ENCODE data around the gene SOCS1. TPM values are rescaled to one million over a fixed set of nuclear protein-coding genes. Genes with fewer than 3 reads are reported as not detected.

Gene SOCS1
- total RNA-seq, 2 donors from 2014 or later, result 2.6 to 8.2 TPM

GRCh38 chr16:11245222-11245737 is 10.7 kb downstream of the SOCS1 start:
- Histone ChIP-seq H3K9me3 (no peaks in the 10 kb centered on the region), H3K27me3 (replicated peaks; ENCODE audit: insufficient read depth) (no peaks in the 10 kb centered on the region), H3K4me1 (replicated peaks) (no peaks in the 10 kb centered on the region), H3K36me3 (no peaks in the 10 kb centered on the region), H3K4me3 (no peak overlapping the region), H3K27ac (no peak overlapping the region)
- no peak for DNase-seq (ENCODE audit: low spot score)
- WGBS, result 84% methylated on average over 5 of the region's 5 CpGs
- intact Hi-C loops (cut with DNase I), result no loop called here
- TF ChIP-seq CTCF (IDR thresholded peaks at IDR 0.05) (no peak), POLR2AphosphoS5 (IDR thresholded peaks at IDR 0.05) (no peak), POLR2A (IDR thresholded peaks at IDR 0.05) (no peak)

GRCh38 chr16:11242658-11243057 is 13.3 kb downstream of the SOCS1 start:
- TF ChIP-seq CTCF (IDR thresholded peaks at IDR 0.05), result no peak
- no peak for TF ChIP-seq POLR2A (IDR thresholded peaks at IDR 0.05)
- TF ChIP-seq POLR2AphosphoS5 (IDR thresholded peaks at IDR 0.05), result no peak
- no peaks in the 10 kb centered on the region for H3K9me3 ChIP-seq
- no peaks in the 10 kb centered on the region for H3K4me1 ChIP-seq (replicated peaks)
- H3K27ac ChIP-seq, result no peak overlapping the region
- no peak for DNase-seq (ENCODE audit: low spot score)
- no peak overlapping the region for H3K4me3 ChIP-seq
- 78% methylated on average over 12 of the region's 12 CpGs for WGBS
- H3K27me3 ChIP-seq (replicated peaks; ENCODE audit: insufficient read depth), result no peaks in the 10 kb centered on the region
- intact Hi-C loops (cut with DNase I), result no loop called here
- no peaks in the 10 kb centered on the region for H3K36me3 ChIP-seq

- Histone ChIP-seq H3K27me3 (replicated peaks; ENCODE audit: insufficient read depth) (no peaks in the 10 kb centered on the region), H3K4me3 (no peak overlapping the region), H3K9me3 (no peaks in the 10 kb centered on the region), H3K27ac (no peak overlapping the region), H3K36me3 (no peaks in the 10 kb centered on the region), H3K4me1 (replicated peaks) (no peaks in the 10 kb centered on the region)
- DNase-seq (ENCODE audit: low spot score), result no peak
- intact Hi-C loops (cut with DNase I), result no loop called here
- TF ChIP-seq POLR2AphosphoS5 (IDR thresholded peaks at IDR 0.05) (no peak), POLR2A (IDR thresholded peaks at IDR 0.05) (no peak), CTCF (IDR thresholded peaks at IDR 0.05) (no peak)
- 93% methylated on average over 5 of the region's 5 CpGs for WGBS
These were observed 14.4 kb downstream of the SOCS1 start for GRCh38 chr16:11241480-11242204.

- TF ChIP-seq CTCF (IDR thresholded peaks at IDR 0.05), result no peak
- TF ChIP-seq POLR2A (IDR thresholded peaks at IDR 0.05), result no peak
- TF ChIP-seq POLR2AphosphoS5 (IDR thresholded peaks at IDR 0.05), result no peak
- WGBS, result 77% methylated on average over 10 of the region's 10 CpGs
- Histone ChIP-seq H3K4me1 (replicated peaks) (no peaks in the 10 kb centered on the region), H3K9me3 (no peaks in the 10 kb centered on the region), H3K4me3 (no peak overlapping the region), H3K27me3 (replicated peaks; ENCODE audit: insufficient read depth) (no peaks in the 10 kb centered on the region), H3K36me3 (no peaks in the 10 kb centered on the region), H3K27ac (no peak overlapping the region)
- intact Hi-C loops (cut with DNase I), result no loop called here
- DNase-seq (ENCODE audit: low spot score), result no peak
These were observed 15.1 kb downstream of the SOCS1 start for GRCh38 chr16:11240636-11241473.
